Peyer's patch (tissue), 4 donors: ENCODE measurements around the gene ADRB2.

ENCODE experiments used
- CTCF ChIP-seq, 6 experiments: fragments of 450-650 bp in 4 of 6; fragments of 200-600 bp in 2 of 6; sonication (generic) in 1 of 6; IDR thresholded peaks; one replicate each; pipeline ENCODE4 v1.5.1; 2017 to 2019; ENCODE audit warnings: antibody characterized with exemption in 6 of 6, mild to moderate bottlenecking in 3 of 6, moderate library complexity in 1 of 6
- POLR2A ChIP-seq, 2 donors: fragments of 450-650 bp; IDR thresholded peaks; one replicate each; pipeline ENCODE4 v1.5.1; 2017; ENCODE audit warnings: antibody characterized with exemption in 2 of 2, mild to moderate bottlenecking in 2 of 2, moderate library complexity in 2 of 2

- TF ChIP-seq CTCF (IDR thresholded peaks at IDR 0.05) = no peak
- TF ChIP-seq POLR2A (IDR thresholded peaks at IDR 0.05) = no peak
Measured at GRCh38 chr5:148846930-148847329, 20.5 kb downstream of the ADRB2 start.
